HepG2 (cell line): ENCODE data around the gene KBTBD2. TPM values are rescaled to one million over a fixed set of nuclear protein-coding genes. Genes with fewer than 3 reads are reported as not detected.

Experiments used
- ATAC-seq: fragments of 200-7000 bp; cut with Tn5 transposase; 3 replicates; pipeline ENCODE4 v1.9.1; 2020; ENCODE audit warnings: mild to moderate bottlenecking, moderate library complexity
- BruUV-seq: library from RNA; stranded (reverse); fragments of 400-500 nt; replicated peaks from 2 replicates; lab custom pipeline; 2021; lab: Mats Ljungman, UMichigan
- CTCF ChIA-PET: fragments of 300-600 bp; formaldehyde crosslinking; extraction: SDS; loops from one replicate; lab custom pipeline; 2021; ENCODE audit warnings: low total read pairs, inconsistent platforms, low intra/inter-chr PET ratio; lab: Yijun Ruan, JAX
- POLR2A ChIA-PET: fragments of 350-600 bp; sonication (Branson Sonifier 250); formaldehyde crosslinking; loops from one replicate; lab custom pipeline; 2020; ENCODE audit warnings: antibody characterized with exemption, inconsistent platforms; lab: Yijun Ruan, JAX
- DNase-seq: peaks from one replicate; pipeline ENCODE4 v3.0.0-alpha.2; 2015; ENCODE audit warnings: low spot score
- FAIRE-seq: peaks from 3 replicates; lab custom pipeline; 2011; peaks lifted over from hg19 to GRCh38; lab: Jason Lieb, UNC
- H2AFZ ChIP-seq: one replicate; pipeline ENCODE4 v1.6.1; 2011; ENCODE audit warnings: low read length, inconsistent platforms
- H3K27ac ChIP-seq: fragments of 300-600 bp; 3 replicates; pipeline ENCODE4 v1.8.0; 2011; ENCODE audit warnings: mixed run types, mild to moderate bottlenecking, mixed read lengths, low read length, inconsistent platforms; ENCODE audit not compliant: insufficient read depth; ENCODE audit errors: extremely low read length
- H3K27me3 ChIP-seq, 2 experiments: fragments of 200-600 bp in 1 of 2; 2 replicates in 1 of 2; 3 replicates in 1 of 2; pipeline versions ENCODE4 v1.6.0 to v1.8.0; 2011; ENCODE audit warnings: low read length in 2 of 2, mild to moderate bottlenecking in 2 of 2, moderate library complexity in 2 of 2, inconsistent platforms in 1 of 2; ENCODE audit not compliant: insufficient read depth in 2 of 2, control insufficient read depth in 1 of 2
- H3K36me3 ChIP-seq, 2 experiments: fragments of 200-600 bp in 1 of 2; replicated peaks in 1 of 2; 2 replicates in 1 of 2; 3 replicates in 1 of 2; pipeline versions ENCODE4 v1.5.1 to v1.8.0; 2011; ENCODE audit warnings: low read length in 2 of 2, inconsistent platforms in 1 of 2; ENCODE audit not compliant: insufficient read depth in 2 of 2, control insufficient read depth in 1 of 2
- H3K4me1 ChIP-seq: 2 replicates; pipeline ENCODE4 v1.5.1; 2012; ENCODE audit warnings: low read length, inconsistent platforms; ENCODE audit not compliant: insufficient read depth
- H3K4me2 ChIP-seq: 2 replicates; pipeline ENCODE4 v1.6.0; 2011; ENCODE audit warnings: low read depth, low read length, inconsistent platforms
- H3K4me3 ChIP-seq, 3 experiments: fragments of 200-600 bp in 1 of 3; sonication (generic), shearing (Covaris generic) in 1 of 3; replicated peaks in 1 of 3; 2 replicates each; pipeline ENCODE4 v1.5.1; 2011 to 2016; ENCODE audit warnings: low read length in 3 of 3, inconsistent platforms in 2 of 3, low read depth in 2 of 3, mild to moderate bottlenecking in 2 of 3, control low read depth in 1 of 3, mixed read lengths in 1 of 3; ENCODE audit not compliant: insufficient read depth in 1 of 3
- H3K79me2 ChIP-seq: one replicate; pipeline ENCODE4 v1.6.1; 2011; ENCODE audit warnings: low read length, inconsistent platforms; ENCODE audit not compliant: insufficient read depth
- H3K9ac ChIP-seq: 2 replicates; pipeline ENCODE4 v1.6.0; 2011; ENCODE audit warnings: mild to moderate bottlenecking, low read depth, low read length, inconsistent platforms; ENCODE audit not compliant: insufficient read depth
- H3K9me3 ChIP-seq: 2 replicates; pipeline ENCODE4 v1.5.1; 2012; ENCODE audit warnings: mild to moderate bottlenecking, low read length
- H4K20me1 ChIP-seq: 2 replicates; pipeline ENCODE4 v1.6.0; 2011; ENCODE audit warnings: inconsistent platforms, mild to moderate bottlenecking, low read length, moderate library complexity; ENCODE audit not compliant: insufficient read depth
- ARNT2 ChIP-seq: sonication (generic); formaldehyde crosslinking; IDR thresholded peaks from 2 replicates; pipeline ENCODE4 v1.8.0; 2022; ENCODE audit warnings: mild to moderate bottlenecking, low read depth, missing genetic modification reagents, moderate library complexity
- KDM2A ChIP-seq: sonication (generic); formaldehyde crosslinking; IDR thresholded peaks from 2 replicates; pipeline ENCODE4 v1.4.0; 2020; ENCODE audit warnings: low read depth, missing genetic modification reagents, borderline replicate concordance
- MAZ ChIP-seq, 2 experiments: sonication (generic) in 1 of 2; formaldehyde crosslinking in 1 of 2; IDR thresholded peaks; 2 replicates each; pipeline versions ENCODE4 v1.5.0 to v1.6.1; 2012 to 2020; ENCODE audit warnings: low read depth in 2 of 2, mild to moderate bottlenecking in 2 of 2, borderline replicate concordance in 1 of 2, improper control_type of control experiment in 1 of 2, low read length in 1 of 2, missing genetic modification reagents in 1 of 2, moderate library complexity in 1 of 2
- MBD4 ChIP-seq: IDR thresholded peaks from 2 replicates; pipeline ENCODE4 v1.6.1; 2012; ENCODE audit warnings: low read length, inconsistent platforms, borderline replicate concordance
- MTA1 ChIP-seq: sonication (generic); formaldehyde crosslinking; IDR thresholded peaks from 2 replicates; pipeline ENCODE4 v1.4.0; 2020; ENCODE audit warnings: missing genetic modification reagents, mild to moderate bottlenecking, borderline replicate concordance
- NCOA2 ChIP-seq: sonication (generic); formaldehyde crosslinking; IDR thresholded peaks from 2 replicates; pipeline ENCODE4 v1.8.0; 2022; ENCODE audit warnings: inconsistent platforms
- SETDB1 ChIP-seq: sonication (generic); formaldehyde crosslinking; IDR thresholded peaks from 2 replicates; pipeline ENCODE4 v1.5.1; 2020; ENCODE audit warnings: missing genetic modification reagents, mild to moderate bottlenecking, borderline replicate concordance
- WGBS: methylation state at CpG from one replicate; pipeline ENCODE4 v1.1.6; 2017; ENCODE audit warnings: low lambda C conversion rate; 5-methylcytosine and 5-hydroxymethylcytosine counted together
- in situ Hi-C: cut with HindIII; loops from 2 replicates; pipeline ENCODE4 v1.10.0; 2017; ENCODE audit warnings: low pct_unique_long_range_greater_than_20kb; ENCODE audit not compliant: extremely low pct_ligation_motif_present
- intact Hi-C: fragments of 100-400 bp; cut with micrococcal nuclease; formaldehyde crosslinking; loops from one replicate; pipeline ENCODE4 v1.10.0; 2022; ENCODE audit not compliant: unreplicated experiment
- polyA plus RNA-seq, 8 experiments: library from polyadenylated mRNA; depleted of rRNA in 3 of 8; stranded (reverse) in 7 of 8; unstranded in 1 of 8; fragments of >200 nt; fragmentation: Illumina TruSeq in 4 of 8; extraction: Trizol in 4 of 8; gene quantifications; 2 replicates each; pipeline versions ENCODE4 v1.2.1 to v1.2.3, GENCODE V29; 2011 to 2016; ENCODE audit warnings: low read depth in 4 of 8, missing spikeins in 1 of 8, mixed read lengths in 1 of 8; ENCODE audit not compliant: insufficient read depth in 1 of 8
- total RNA-seq, 5 experiments: library from RNA; depleted of rRNA; stranded (reverse); fragments of >200 nt; fragmentation: Illumina TruSeq; extraction: Trizol; gene quantifications; 2 replicates each; pipeline ENCODE4 v1.2.3, GENCODE V29; 2016; ENCODE audit warnings: low read depth in 1 of 5
- TF ChIP-seq, protein P1 (sequence below): sonication (generic); formaldehyde crosslinking; IDR thresholded peaks from 2 replicates; pipeline ENCODE4 v1.4.0; 2020; ENCODE audit warnings: missing genetic modification reagents, borderline replicate concordance
- TF ChIP-seq, protein P2 (sequence below): IDR thresholded peaks from 2 replicates; pipeline ENCODE4 v1.6.1; 2016; ENCODE audit warnings: missing compliant biosample characterization, missing genetic modification reagents, borderline replicate concordance

The KBTBD2 gene
- total and polyA plus RNA-seq, 2 of the 13 experiments (the other 11 are each of a cell fraction or from before 2014, with no cell fraction given): 24.0 to 25.2 TPM

DNA sequence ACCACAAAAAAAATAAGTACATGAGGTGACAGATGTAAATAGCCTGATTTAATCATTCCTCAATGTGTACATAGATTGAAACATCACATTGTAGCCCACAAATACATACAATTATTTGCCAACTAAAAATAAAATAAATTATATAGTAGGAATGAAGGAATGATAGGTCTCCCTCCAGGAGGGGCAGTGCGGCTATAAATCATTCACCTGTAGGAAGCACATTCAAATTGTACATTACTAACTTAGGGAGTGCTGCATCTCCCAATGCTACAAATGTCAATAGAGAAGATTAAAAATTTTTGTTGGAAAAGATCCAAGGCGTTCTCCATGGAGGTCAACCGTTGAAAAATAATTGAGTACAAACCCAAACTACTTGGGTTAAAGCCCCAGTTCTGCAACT, 4.2 kb downstream of the KBTBD2 start:
- Histone ChIP-seq H3K79me2 (peaks cover 83% of the 10 kb centered on the region), H3K4me1 (peaks cover 67% of the 10 kb centered on the region), H2AFZ (no peak overlapping the region), H3K27me3 (no peaks in the 10 kb centered on the region), H3K36me3 (no peaks in the 10 kb centered on the region), H4K20me1 (peaks cover 42% of the 10 kb centered on the region), H3K9me3 (no peaks in the 10 kb centered on the region), H3K4me3 (0 out of 6 replicates have a peak overlapping the region, but pooled peaks of 1 of the 3 experiments have one; percentile 2), H3K4me2 (peak overlapping the region; percentile 41; the same call in 1 of the 2 replicates), H3K9ac (no peak overlapping the region), H3K27ac (no peak overlapping the region)
- FAIRE-seq (no peak), DNase-seq (no peak), ATAC-seq (no peak)
- no peak for TF ChIP-seq SETDB1 (CRISPR knock-in tag)
- no peak for TF ChIP-seq NCOA2 (CRISPR knock-in tag)
- no peak for TF ChIP-seq MAZ (IDR thresholded peaks at IDR 0.05; ENCODE audit: borderline replicate concordance, low read depth, low read length)
- TF ChIP-seq MAZ (CRISPR knock-in tag; IDR thresholded peaks at IDR 0.05; ENCODE audit: low read depth): no peak
- no peak for TF ChIP-seq ARNT2 (CRISPR knock-in tag)
- TF ChIP-seq KDM2A (CRISPR knock-in tag): no peak
- TF ChIP-seq, protein P1, sequence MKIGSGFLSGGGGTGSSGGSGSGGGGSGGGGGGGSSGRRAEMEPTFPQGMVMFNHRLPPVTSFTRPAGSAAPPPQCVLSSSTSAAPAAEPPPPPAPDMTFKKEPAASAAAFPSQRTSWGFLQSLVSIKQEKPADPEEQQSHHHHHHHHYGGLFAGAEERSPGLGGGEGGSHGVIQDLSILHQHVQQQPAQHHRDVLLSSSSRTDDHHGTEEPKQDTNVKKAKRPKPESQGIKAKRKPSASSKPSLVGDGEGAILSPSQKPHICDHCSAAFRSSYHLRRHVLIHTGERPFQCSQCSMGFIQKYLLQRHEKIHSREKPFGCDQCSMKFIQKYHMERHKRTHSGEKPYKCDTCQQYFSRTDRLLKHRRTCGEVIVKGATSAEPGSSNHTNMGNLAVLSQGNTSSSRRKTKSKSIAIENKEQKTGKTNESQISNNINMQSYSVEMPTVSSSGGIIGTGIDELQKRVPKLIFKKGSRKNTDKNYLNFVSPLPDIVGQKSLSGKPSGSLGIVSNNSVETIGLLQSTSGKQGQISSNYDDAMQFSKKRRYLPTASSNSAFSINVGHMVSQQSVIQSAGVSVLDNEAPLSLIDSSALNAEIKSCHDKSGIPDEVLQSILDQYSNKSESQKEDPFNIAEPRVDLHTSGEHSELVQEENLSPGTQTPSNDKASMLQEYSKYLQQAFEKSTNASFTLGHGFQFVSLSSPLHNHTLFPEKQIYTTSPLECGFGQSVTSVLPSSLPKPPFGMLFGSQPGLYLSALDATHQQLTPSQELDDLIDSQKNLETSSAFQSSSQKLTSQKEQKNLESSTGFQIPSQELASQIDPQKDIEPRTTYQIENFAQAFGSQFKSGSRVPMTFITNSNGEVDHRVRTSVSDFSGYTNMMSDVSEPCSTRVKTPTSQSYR: no peak
- TF ChIP-seq, protein P2, sequence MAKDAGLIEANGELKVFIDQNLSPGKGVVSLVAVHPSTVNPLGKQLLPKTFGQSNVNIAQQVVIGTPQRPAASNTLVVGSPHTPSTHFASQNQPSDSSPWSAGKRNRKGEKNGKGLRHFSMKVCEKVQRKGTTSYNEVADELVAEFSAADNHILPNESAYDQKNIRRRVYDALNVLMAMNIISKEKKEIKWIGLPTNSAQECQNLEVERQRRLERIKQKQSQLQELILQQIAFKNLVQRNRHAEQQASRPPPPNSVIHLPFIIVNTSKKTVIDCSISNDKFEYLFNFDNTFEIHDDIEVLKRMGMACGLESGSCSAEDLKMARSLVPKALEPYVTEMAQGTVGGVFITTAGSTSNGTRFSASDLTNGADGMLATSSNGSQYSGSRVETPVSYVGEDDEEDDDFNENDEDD (CRISPR knock-in tag): no peak
- no peak for TF ChIP-seq MBD4
- no peak for TF ChIP-seq MTA1 (CRISPR knock-in tag)
- BruUV-seq: no TSS peak
- intact Hi-C loops: no loop called here
- ChIA-PET CTCF (no interaction called here), POLR2A (no interaction called here)
- in situ Hi-C loops: no loop called here
- 78% methylated on average over 3 of the region's 3 CpGs for WGBS
